GM21367 (cell line): ENCODE data around the gene ZNF785.
"Not testable (repeated sequence)": the region's sequence is repeated elsewhere in the genome, so short reads cannot be mapped to it uniquely, and the experiment has no call there.

Experiments used
- ATAC-seq: cut with Tn5 transposase; IDR thresholded peaks from one replicate; pipeline ENCODE4 v1.9.1; 2021; ENCODE audit not compliant: unreplicated experiment

Gene ZNF785

DNA sequence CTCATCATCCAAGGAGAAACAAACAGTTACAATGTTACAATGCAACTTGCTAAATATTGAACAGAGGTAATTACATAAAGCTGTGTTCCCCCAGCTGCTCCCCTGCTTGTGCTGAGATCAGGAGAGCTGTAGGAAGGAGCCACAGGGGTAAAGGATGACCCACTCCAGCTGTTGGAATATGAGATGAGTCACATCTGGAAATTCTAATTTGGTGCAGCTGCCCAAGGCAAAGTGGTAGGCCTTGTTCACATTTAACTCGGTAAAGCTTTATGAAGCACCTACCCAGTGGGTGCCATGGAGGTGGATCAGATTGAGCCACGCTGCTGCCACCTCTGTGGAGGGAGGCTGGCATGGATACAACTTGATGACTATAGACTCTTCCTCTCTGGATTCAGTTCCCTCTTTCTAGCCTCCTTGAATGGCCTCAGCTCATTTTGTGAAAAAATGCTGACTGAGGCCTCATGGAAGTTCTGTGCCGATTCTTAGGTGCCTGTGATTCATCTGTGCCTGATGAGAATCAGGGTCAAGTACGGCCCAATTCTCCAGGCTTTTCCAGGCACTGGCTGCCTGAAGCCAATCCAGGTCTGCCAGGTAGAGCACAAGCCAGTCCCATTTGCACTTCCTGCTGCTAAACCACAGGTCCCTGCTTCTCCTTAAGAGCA lies 17.2 kb upstream of the ZNF785 start:
- ATAC-seq: no peak

- no peak for ATAC-seq
These were observed 16.5 kb upstream of the ZNF785 start for GRCh38 chr16:30601966-30602365.

DNA sequence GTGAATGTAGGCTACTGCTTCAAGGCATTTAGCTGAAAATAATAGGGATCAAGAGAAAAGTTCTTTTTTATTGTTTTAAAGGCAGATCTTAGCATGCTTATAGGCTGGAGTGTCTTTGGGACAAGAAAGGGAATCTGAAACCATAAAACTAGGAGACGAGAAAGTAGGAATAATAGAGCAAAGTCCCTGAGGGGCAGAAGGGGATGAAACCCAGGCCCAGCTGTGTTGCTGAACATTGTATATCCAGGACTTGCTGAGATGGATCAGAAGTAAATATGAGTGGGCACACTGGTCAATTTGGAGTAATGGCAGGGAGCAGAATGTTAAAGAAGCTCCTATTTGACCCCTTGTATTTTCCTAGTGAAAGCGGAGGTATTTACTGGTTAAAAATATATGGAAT lies 15.4 kb upstream of the ZNF785 start:
- ATAC-seq: no peak

GRCh38 chr16:30600215-30600614 lies 14.7 kb upstream of the ZNF785 start:
- no peak for ATAC-seq

DNA sequence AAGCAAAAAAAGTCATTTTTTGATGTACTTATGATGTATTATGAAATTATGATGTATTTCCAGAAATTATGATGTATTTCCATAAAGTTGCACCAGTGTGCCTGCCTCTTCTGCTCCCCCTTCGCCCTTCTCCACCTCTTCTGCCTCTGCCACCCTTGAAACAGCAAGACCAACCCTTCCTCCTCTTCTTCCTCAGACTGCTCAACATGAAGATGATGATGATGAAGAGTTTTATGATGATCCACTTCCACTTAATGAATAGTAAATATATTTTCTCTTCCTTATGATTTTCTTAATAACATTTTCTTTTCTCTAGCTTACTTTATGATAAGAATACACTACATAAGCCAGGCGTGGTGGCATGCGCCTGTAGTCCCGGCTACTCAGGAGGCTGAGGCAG lies 7.4 kb upstream of the ZNF785 start:
- no peak for ATAC-seq

- ATAC-seq: not testable (repeated sequence)
These were observed 5.4 kb upstream of the ZNF785 start for GRCh38 chr16:30590869-30591268.

- not testable (repeated sequence) for ATAC-seq
These were observed 4.1 kb upstream of the ZNF785 start for GRCh38 chr16:30589582-30589981.

GRCh38 chr16:30588651-30589050 lies 3.2 kb upstream of the ZNF785 start:
- no peak for ATAC-seq

- ATAC-seq: peak; percentile 19
These were observed 486 bp downstream of the ZNF785 start for GRCh38 chr16:30585022-30585399.

GRCh38 chr16:30582611-30583340 lies 2.7 kb downstream of the ZNF785 start:
- ATAC-seq: no peak

DNA sequence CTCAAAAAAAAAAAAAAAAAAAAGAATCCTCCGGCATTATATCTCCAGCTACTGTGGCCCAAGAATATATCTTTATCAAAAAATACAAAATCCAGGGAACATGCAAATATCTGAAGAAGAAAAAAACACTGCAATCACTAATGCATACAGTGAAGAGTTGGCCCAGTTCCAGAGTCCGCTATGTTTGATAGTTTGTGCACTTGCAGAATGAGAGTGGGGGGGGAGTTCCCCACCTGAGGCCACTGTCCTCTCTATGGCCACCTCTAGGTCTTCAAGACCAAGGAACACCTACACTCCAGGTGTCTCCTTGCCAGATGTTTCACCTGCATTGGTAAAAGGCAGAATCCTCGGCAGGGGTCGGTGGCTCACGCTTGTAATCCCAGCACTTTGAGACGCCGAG lies 4.0 kb downstream of the ZNF785 start:
- no peak for ATAC-seq

GRCh38 chr16:30574678-30575077 lies 10.8 kb downstream of the ZNF785 start:
- ATAC-seq: no peak

DNA sequence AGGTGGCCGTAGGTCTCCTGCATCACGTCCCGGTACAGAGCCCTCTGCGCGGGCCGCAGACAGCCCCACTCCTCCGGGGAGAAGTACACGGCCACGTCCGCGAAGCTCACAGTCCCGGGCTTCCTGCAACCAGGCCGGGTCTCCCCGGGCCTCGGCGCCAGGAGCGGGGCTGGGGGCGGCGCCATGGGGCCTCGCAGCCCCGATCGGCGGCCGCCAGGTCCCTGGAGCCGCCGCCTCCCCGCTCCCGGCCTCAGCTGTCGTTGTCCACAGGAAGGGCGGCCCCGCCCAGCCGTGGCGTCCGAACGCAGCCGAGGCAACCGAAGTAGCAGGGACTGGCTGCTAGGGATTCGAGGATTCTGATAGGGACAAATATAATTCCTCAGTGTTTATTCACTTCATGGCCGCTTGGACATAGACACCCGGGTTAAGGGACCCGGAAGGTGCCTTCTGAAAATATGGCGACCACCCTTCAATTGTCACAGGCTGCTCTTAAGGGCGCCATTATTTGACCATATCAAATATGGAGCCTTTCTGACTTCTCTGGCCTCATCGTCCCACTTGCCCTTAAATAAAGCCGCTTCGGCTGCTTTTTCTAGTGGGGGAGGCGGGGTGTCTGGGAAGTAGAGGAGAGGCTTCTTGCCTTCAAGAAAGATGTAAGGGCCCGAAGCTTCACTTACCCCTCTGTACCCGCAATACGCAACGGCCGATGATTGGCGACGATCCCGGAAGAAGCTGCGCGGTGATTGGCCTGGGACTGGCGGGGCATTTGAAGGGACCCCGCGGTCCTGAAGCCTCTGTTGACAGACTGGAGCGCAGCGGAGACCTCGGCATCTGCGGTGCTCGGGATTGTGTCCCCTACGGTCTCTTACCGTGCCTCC lies 13.8 kb downstream of the ZNF785 start, which contains the start of gene ZNF688:
Gene ZNF688, minus strand, starts transcription at position 270 of the 878 bp plus-strand sequence. Its CDS starts 85 bp downstream, at position 185.
- peak; percentile 58 for ATAC-seq

GRCh38 chr16:30570636-30571444 lies 14.7 kb downstream of the ZNF785 start:
- ATAC-seq: no peak

DNA sequence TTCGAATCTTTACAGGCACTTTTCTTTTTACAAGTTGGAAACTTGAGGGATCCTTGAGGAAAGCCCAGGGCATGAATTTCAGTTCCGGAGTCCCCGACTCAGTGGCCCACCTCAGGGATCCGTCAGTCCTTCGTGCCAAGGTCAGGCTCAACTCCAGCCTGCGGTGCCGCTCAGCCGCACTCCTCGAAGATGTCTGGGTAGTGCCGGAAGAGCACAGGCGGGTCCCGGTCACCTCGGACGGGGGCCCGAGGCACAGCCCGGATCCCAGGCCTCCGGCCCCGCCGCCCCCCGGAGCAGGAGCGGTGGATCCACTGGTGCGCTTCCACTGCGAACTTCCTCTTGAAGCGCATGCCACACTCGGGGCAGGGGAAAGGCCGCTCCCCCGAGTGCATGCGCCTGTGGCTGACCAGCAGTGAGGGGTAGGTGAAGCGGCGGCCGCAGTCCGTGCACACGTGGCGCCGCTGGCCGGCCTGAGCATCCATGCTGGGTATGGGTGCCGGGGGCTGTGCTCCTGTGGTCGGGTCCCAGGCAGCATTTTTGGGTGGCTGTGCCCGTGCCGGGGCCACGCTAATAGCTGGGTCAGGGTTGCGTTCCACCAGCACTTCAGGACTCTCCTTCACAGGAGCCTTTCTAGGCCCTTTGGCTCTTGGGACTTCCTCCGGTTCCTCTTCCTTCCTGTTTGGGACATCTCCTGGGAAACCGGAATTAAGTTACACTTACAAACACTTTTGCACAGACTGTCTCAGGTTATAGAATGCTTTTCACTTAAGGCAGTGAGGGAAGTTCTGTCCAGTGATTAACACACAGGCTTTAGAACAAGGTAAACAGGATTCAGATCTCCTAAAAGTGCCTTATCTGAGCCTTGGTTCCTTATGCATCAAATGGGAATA lies 15.5 kb downstream of the ZNF785 start:
- ATAC-seq: no peak

- no peak for ATAC-seq
These were observed 16.2 kb downstream of the ZNF785 start for GRCh38 chr16:30569281-30569680.

DNA sequence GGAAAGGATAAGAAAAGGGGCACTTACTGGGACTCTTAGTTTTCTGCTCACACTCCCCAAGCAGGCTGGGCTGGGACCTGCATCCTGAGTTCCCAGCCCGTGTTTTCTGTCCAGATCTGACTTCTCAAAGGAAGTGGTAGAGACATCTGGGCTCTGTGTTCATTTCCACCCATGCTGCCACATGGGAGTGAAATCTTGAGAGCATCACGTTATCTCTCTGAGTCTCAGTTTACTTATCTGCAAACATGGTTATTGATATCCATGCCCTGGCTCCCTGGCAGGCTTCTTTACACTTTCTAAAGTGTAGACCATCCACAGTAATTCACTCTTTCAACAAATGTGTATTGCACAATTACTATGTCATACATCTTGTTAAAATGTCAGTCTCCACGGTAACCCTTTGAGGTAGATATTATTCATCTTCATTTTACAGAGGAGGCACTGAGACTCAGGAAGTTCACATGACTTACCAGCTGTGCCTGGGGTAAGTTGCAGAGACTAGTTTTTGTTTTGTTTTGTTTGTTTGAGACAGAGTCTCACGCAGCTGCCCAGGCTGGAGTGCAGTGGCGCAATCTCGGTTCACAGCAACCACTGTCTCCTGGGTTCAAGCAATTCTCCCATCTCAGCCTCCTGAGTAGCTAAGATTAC lies 17.4 kb downstream of the ZNF785 start:
- no peak for ATAC-seq

GRCh38 chr16:30567160-30567990 lies 18.1 kb downstream of the ZNF785 start:
- ATAC-seq: no peak
